Liver (tissue), 9 donors: ENCODE data around the gene CHRNB1. TPM values are rescaled to one million over a fixed set of nuclear protein-coding genes. Genes with fewer than 3 reads are reported as not detected.

Experiments
- DNase-seq: peaks from one replicate; pipeline ENCODE4 v3.0.0-alpha.2; 2017; ENCODE audit warnings: low spot score
- H3K27ac ChIP-seq, 2 donors: one replicate each; pipeline ENCODE4 v1.7.0; 2013; ENCODE audit warnings: inconsistent platforms in 2 of 2, low read length in 2 of 2, control low read depth in 1 of 2, low read depth in 1 of 2, mild to moderate bottlenecking in 1 of 2
- H3K27me3 ChIP-seq, 4 donors: one replicate each; pipeline versions ENCODE4 v1.6.1 to v1.7.0; 2013; ENCODE audit warnings: low read length in 3 of 4, inconsistent platforms in 1 of 4, mild to moderate bottlenecking in 1 of 4, moderate library complexity in 1 of 4; ENCODE audit not compliant: control insufficient read depth in 4 of 4, insufficient read depth in 4 of 4
- H3K36me3 ChIP-seq, 4 donors: one replicate each; pipeline versions ENCODE4 v1.6.1 to v1.7.0; 2013; ENCODE audit warnings: low read length in 3 of 4, mild to moderate bottlenecking in 3 of 4, low read depth in 1 of 4, moderate library complexity in 1 of 4; ENCODE audit not compliant: control insufficient read depth in 4 of 4, insufficient read depth in 3 of 4
- H3K4me1 ChIP-seq, 4 donors: one replicate each; pipeline versions ENCODE4 v1.6.1 to v1.7.0; 2013; ENCODE audit warnings: low read length in 3 of 4, mild to moderate bottlenecking in 3 of 4, moderate library complexity in 1 of 4; ENCODE audit not compliant: control insufficient read depth in 4 of 4, insufficient read depth in 4 of 4
- H3K4me3 ChIP-seq, 3 donors: one replicate each; pipeline versions ENCODE4 v1.6.1 to v1.7.0; 2013; ENCODE audit warnings: low read length in 3 of 3, control low read depth in 1 of 3, low read depth in 1 of 3, mild to moderate bottlenecking in 1 of 3
- H3K9ac ChIP-seq, 2 donors: one replicate each; pipeline ENCODE4 v1.7.0; 2013; ENCODE audit warnings: low read length in 2 of 2, mild to moderate bottlenecking in 2 of 2, moderate library complexity in 2 of 2, control low read depth in 1 of 2, low read depth in 1 of 2
- H3K9me3 ChIP-seq, 4 donors: one replicate each; pipeline versions ENCODE4 v1.6.1 to v1.7.0; 2013; ENCODE audit warnings: low read length in 3 of 4; ENCODE audit not compliant: control insufficient read depth in 4 of 4
- ATF3 ChIP-seq: IDR thresholded peaks from 2 replicates; pipeline ENCODE4 v1.6.1; 2016; ENCODE audit warnings: antibody characterized with exemption
- CTCF ChIP-seq: fragments of 150-350 bp; IDR thresholded peaks from 2 replicates; pipeline ENCODE4 v1.5.1; 2017; ENCODE audit warnings: improper control_type of control experiment, low read depth, low read length; ENCODE audit not compliant: missing input control
- EGR1 ChIP-seq, 2 donors: IDR thresholded peaks; 2 replicates each; pipeline ENCODE4 v1.6.1; 2016 to 2018; ENCODE audit warnings: antibody characterized with exemption in 2 of 2, low read depth in 2 of 2
- FOXA1 ChIP-seq: IDR thresholded peaks from 2 replicates; pipeline ENCODE4 v1.6.1; 2016; ENCODE audit warnings: antibody characterized with exemption
- FOXA2 ChIP-seq: IDR thresholded peaks from 2 replicates; pipeline ENCODE4 v1.6.1; 2016; ENCODE audit warnings: antibody characterized with exemption
- GABPA ChIP-seq, 2 donors: IDR thresholded peaks in 1 of 2; conservative IDR thresholded peaks in 1 of 2; 2 replicates each; pipeline ENCODE4 v1.6.1; 2016; ENCODE audit warnings: antibody characterized with exemption in 2 of 2, mild to moderate bottlenecking in 1 of 2, moderate library complexity in 1 of 2
- HNF4A ChIP-seq, 2 donors: conservative IDR thresholded peaks; 2 replicates each; pipeline ENCODE4 v1.6.1; 2016; ENCODE audit warnings: antibody characterized with exemption in 2 of 2, mild to moderate bottlenecking in 2 of 2
- HNF4G ChIP-seq: IDR thresholded peaks from 2 replicates; pipeline ENCODE4 v1.6.1; 2016; ENCODE audit warnings: antibody characterized with exemption
- JUND ChIP-seq, 2 donors: IDR thresholded peaks; 2 replicates each; pipeline ENCODE4 v1.6.1; 2016; ENCODE audit warnings: antibody characterized with exemption in 2 of 2
- MAX ChIP-seq: IDR thresholded peaks from 2 replicates; pipeline ENCODE4 v1.6.1; 2016; ENCODE audit warnings: antibody characterized with exemption
- NR2F2 ChIP-seq: IDR thresholded peaks from 2 replicates; pipeline ENCODE4 v1.6.1; 2016; ENCODE audit warnings: antibody characterized with exemption
- RAD21 ChIP-seq, 2 donors: IDR thresholded peaks; 2 replicates each; pipeline ENCODE4 v1.6.1; 2016; ENCODE audit warnings: antibody characterized with exemption in 2 of 2, mild to moderate bottlenecking in 2 of 2
- REST ChIP-seq: IDR thresholded peaks from 2 replicates; pipeline ENCODE4 v1.6.1; 2016; ENCODE audit warnings: antibody characterized with exemption, mild to moderate bottlenecking
- RXRA ChIP-seq, 2 donors: IDR thresholded peaks; 2 replicates each; pipeline ENCODE4 v1.6.1; 2017 to 2018; ENCODE audit warnings: antibody characterized with exemption in 2 of 2, mild to moderate bottlenecking in 1 of 2
- SP1 ChIP-seq: IDR thresholded peaks from 2 replicates; pipeline ENCODE4 v1.6.1; 2018; ENCODE audit warnings: antibody characterized with exemption, mild to moderate bottlenecking
- TAF1 ChIP-seq: conservative IDR thresholded peaks from 2 replicates; pipeline ENCODE4 v1.6.1; 2016; ENCODE audit warnings: antibody characterized with exemption, mild to moderate bottlenecking
- YY1 ChIP-seq: IDR thresholded peaks from 2 replicates; pipeline ENCODE4 v1.6.1; 2016; ENCODE audit warnings: antibody characterized with exemption, mild to moderate bottlenecking
- ZBTB33 ChIP-seq: IDR thresholded peaks from 2 replicates; pipeline ENCODE4 v1.6.1; 2016; ENCODE audit warnings: antibody characterized with exemption
- WGBS: extraction: QIAGEN DNeasy Blood & Tissue Kit; methylation state at CpG from one replicate; pipeline ENCODE4 v1.1.7; 2013; 5-methylcytosine and 5-hydroxymethylcytosine counted together
- polyA plus RNA-seq, 2 donors: library from polyadenylated mRNA; stranded (reverse) in 1 of 2; unstranded in 1 of 2; fragments of 200-250 nt in 1 of 2; fragments of >200 nt in 1 of 2; fragmentation: Nextera tagmentation in 1 of 2; extraction: Ambion mirVana in 1 of 2; gene quantifications; one replicate each; pipeline versions ENCODE4 v1.2.1 to v1.2.3, GENCODE V29; 2013 to 2015
- total RNA-seq, 2 donors: library from RNA; depleted of rRNA; stranded (reverse); fragments of >200 nt; gene quantifications; one replicate each; pipeline ENCODE4 v1.2.3, GENCODE V29; 2014
- donor health status: healthy.
- donor health status: healthy.
- donor health status: healthy.
- donor health status: healthy.
- donor health status: healthy.

Gene CHRNB1
- total and polyA plus RNA-seq, 4 donors, result 4.2 to 11.5 (median 7.2) TPM

GRCh38 chr17:7462474-7463371 is 17.9 kb downstream of the CHRNB1 start:
- no peaks in the 10 kb centered on the region for H3K27me3 ChIP-seq
- H3K4me1 ChIP-seq, result peaks cover 0 to 12% (median 8%) of the 10 kb centered on the region in 4 donors
- H3K27ac ChIP-seq, result no peak overlapping the region

More at GRCh38 chr17:7462474-7463371, 17.9 kb downstream of the CHRNB1 start:
- 96% methylated on average over 44 of the region's 44 CpGs for WGBS
- no peak for DNase-seq
- Histone ChIP-seq H3K36me3 (peaks cover 0 to 12% (median 3%) of the 10 kb centered on the region in 4 donors), H3K4me3 (no peak overlapping the region), H3K9ac (no peak overlapping the region), H3K9me3 (no peaks in the 10 kb centered on the region)
- TF ChIP-seq RAD21 (IDR thresholded peaks at IDR 0.05), result no peak
- TF ChIP-seq MAX, result no peak
- no peak for TF ChIP-seq FOXA1
- TF ChIP-seq HNF4A (conservative IDR thresholded peaks at IDR 0.05), result no peak
- TF ChIP-seq REST, result no peak
- TF ChIP-seq RXRA (IDR thresholded peaks at IDR 0.05), result no peak
- no peak for TF ChIP-seq GABPA (IDR thresholded peaks at IDR 0.05 in 1 of 2, conservative IDR thresholded peaks at IDR 0.05 in 1 of 2)
- TF ChIP-seq TAF1, result no peak
- no peak for TF ChIP-seq JUND (IDR thresholded peaks at IDR 0.05)
- TF ChIP-seq ZBTB33, result no peak
- no peak for TF ChIP-seq YY1
- TF ChIP-seq CTCF, result no peak
- no peak for TF ChIP-seq EGR1 (IDR thresholded peaks at IDR 0.05; ENCODE audit: low read depth in 2 of 2)
- no peak for TF ChIP-seq NR2F2
- TF ChIP-seq SP1, result no peak
- no peak for TF ChIP-seq ATF3
- no peak for TF ChIP-seq HNF4G
- TF ChIP-seq FOXA2, result no peak
